CD14-positive monocyte (primary cell): Measurements from ENCODE around the gene RPL7A. TPM values are rescaled to one million over a fixed set of nuclear protein-coding genes. Genes with fewer than 3 reads are reported as not detected.
A peak's percentile ranks its signal among the peaks of the same experiment; 100 is the strongest.

Experiments used
- DNase-seq, 3 donors: peaks; one replicate each; pipeline ENCODE4 v3.0.0-alpha.2; 2011 to 2022
- H2AFZ ChIP-seq: 2 replicates; pipeline ENCODE4 v1.6.0; 2012; ENCODE audit warnings: mild to moderate bottlenecking, low read depth, low read length, inconsistent platforms; ENCODE audit not compliant: insufficient read depth, poor library complexity, severe bottlenecking
- H3K27ac ChIP-seq, 2 donors: 1 replicate in 1 of 2; 2 replicates in 1 of 2; pipeline ENCODE4 v1.5.1; 2012 to 2013; ENCODE audit warnings: low read length in 2 of 2, control low read depth in 1 of 2, inconsistent platforms in 1 of 2, low read depth in 1 of 2, mild to moderate bottlenecking in 1 of 2
- H3K27me3 ChIP-seq, 2 donors: one replicate each; pipeline versions ENCODE4 v1.6.0 to v1.6.1; 2011 to 2013; ENCODE audit warnings: low read length in 2 of 2; ENCODE audit not compliant: control insufficient read depth in 2 of 2, insufficient read depth in 2 of 2
- H3K36me3 ChIP-seq, 2 donors: replicated peaks in 1 of 2; 1 replicate in 1 of 2; 2 replicates in 1 of 2; pipeline versions ENCODE4 v1.5.1 to v1.6.1; 2012 to 2013; ENCODE audit warnings: low read length in 2 of 2, control low read depth in 1 of 2, inconsistent platforms in 1 of 2, mild to moderate bottlenecking in 1 of 2; ENCODE audit not compliant: insufficient read depth in 2 of 2, control insufficient read depth in 1 of 2
- H3K4me1 ChIP-seq, 2 donors: 1 replicate in 1 of 2; 2 replicates in 1 of 2; pipeline versions ENCODE4 v1.5.1 to v1.6.1; 2012 to 2013; ENCODE audit warnings: low read length in 2 of 2, control low read depth in 1 of 2, inconsistent platforms in 1 of 2, mild to moderate bottlenecking in 1 of 2, moderate library complexity in 1 of 2; ENCODE audit not compliant: insufficient read depth in 2 of 2, control insufficient read depth in 1 of 2
- H3K4me2 ChIP-seq: replicated peaks from 2 replicates; pipeline ENCODE3; 2012; ENCODE audit warnings: low read length, moderate library complexity, mild to moderate bottlenecking; ENCODE audit not compliant: poor library complexity, severe bottlenecking; ENCODE audit errors: extremely low read depth
- H3K4me3 ChIP-seq, 3 experiments: fragments of 200-600 bp in 1 of 3; sonication (generic) in 1 of 3; replicated peaks in 1 of 3; 1 replicate in 2 of 3; 2 replicates in 1 of 3; pipeline ENCODE4 v1.5.1; 2011 to 2013; ENCODE audit warnings: low read length in 3 of 3, mild to moderate bottlenecking in 3 of 3, control low read depth in 2 of 3, low read depth in 2 of 3, inconsistent platforms in 1 of 3, moderate library complexity in 1 of 3
- H3K79me2 ChIP-seq: 2 replicates; pipeline ENCODE4 v1.6.0; 2012; ENCODE audit warnings: mild to moderate bottlenecking, control low read depth, inconsistent platforms, low read length, moderate library complexity; ENCODE audit not compliant: insufficient read depth
- H3K9ac ChIP-seq: 2 replicates; pipeline ENCODE4 v1.6.0; 2017; ENCODE audit warnings: low read length, mild to moderate bottlenecking; ENCODE audit not compliant: insufficient read depth, poor library complexity, severe bottlenecking
- H3K9me3 ChIP-seq, 2 donors: replicated peaks in 1 of 2; 1 replicate in 1 of 2; 2 replicates in 1 of 2; pipeline versions ENCODE4 v1.5.1 to v1.6.1; 2012 to 2013; ENCODE audit warnings: low read length in 2 of 2, control low read depth in 1 of 2; ENCODE audit not compliant: control insufficient read depth in 1 of 2, insufficient read depth in 1 of 2
- H4K20me1 ChIP-seq: 2 replicates; pipeline ENCODE4 v1.6.0; 2012; ENCODE audit warnings: mild to moderate bottlenecking, low read length, control low read depth, moderate library complexity; ENCODE audit not compliant: insufficient read depth
- H3K27ac Mint-ChIP-seq, 7 donors: one replicate each; pipeline ENCODE4 v1.8.0; 2020; ENCODE audit warnings: mild to moderate bottlenecking in 7 of 7, mixed read lengths in 7 of 7, moderate library complexity in 6 of 7, inconsistent platforms in 2 of 7
- H3K27me3 Mint-ChIP-seq, 3 donors: one replicate each; pipeline ENCODE4 v1.8.0; 2021 to 2022; ENCODE audit warnings: low read depth in 3 of 3, mild to moderate bottlenecking in 3 of 3, mixed read lengths in 3 of 3, moderate library complexity in 3 of 3, inconsistent platforms in 1 of 3
- H3K36me3 Mint-ChIP-seq, 2 donors: one replicate each; pipeline ENCODE4 v1.8.0; 2020; ENCODE audit warnings: mixed read lengths in 2 of 2, inconsistent platforms in 1 of 2, mild to moderate bottlenecking in 1 of 2
- H3K4me1 Mint-ChIP-seq: one replicate; pipeline ENCODE4 v1.8.0; 2020; ENCODE audit warnings: mild to moderate bottlenecking, mixed read lengths
- H3K4me3 Mint-ChIP-seq, 2 donors: one replicate each; pipeline ENCODE4 v1.8.0; 2020; ENCODE audit warnings: mild to moderate bottlenecking in 2 of 2, mixed read lengths in 2 of 2, moderate library complexity in 1 of 2
- H3K9me3 Mint-ChIP-seq, 7 donors: one replicate each; pipeline ENCODE4 v1.8.0; 2020 to 2022; ENCODE audit warnings: mixed read lengths in 7 of 7, mild to moderate bottlenecking in 6 of 7, moderate library complexity in 6 of 7, inconsistent platforms in 2 of 7
- WGBS: methylation state at CpG from one replicate; pipeline ENCODE4 v1.1.5; 2013; ENCODE audit warnings: missing lambda C conversion rate; ENCODE audit not compliant: insufficient coverage; 5-methylcytosine and 5-hydroxymethylcytosine counted together
- intact Hi-C, 2 donors: fragments of 100-400 bp; cut with micrococcal nuclease; formaldehyde crosslinking; loops; one replicate each; pipeline versions ENCODE4 v1.15.0 to v1.15.1; 2023
- polyA plus RNA-seq, 3 donors: library from polyadenylated mRNA; depleted of rRNA in 1 of 3; unstranded in 2 of 3; stranded (reverse) in 1 of 3; fragments of 300-500 nt in 2 of 3; fragments of >200 nt in 1 of 3; fragmentation: Illumina TruSeq in 2 of 3; gene quantifications; 1 replicate in 2 of 3; 2 replicates in 1 of 3; pipeline ENCODE4 v1.2.3, GENCODE V29; 2012 to 2021
- TF ChIP-seq, protein P1 (sequence below): fragments of 200-600 bp; IDR thresholded peaks from one replicate; pipeline ENCODE4 v1.8.0; 2022; ENCODE audit warnings: antibody characterized with exemption, mild to moderate bottlenecking

Gene RPL7A
- polyA plus RNA-seq, 3 donors = 390 to 2,322 (median 437) TPM

DNA sequence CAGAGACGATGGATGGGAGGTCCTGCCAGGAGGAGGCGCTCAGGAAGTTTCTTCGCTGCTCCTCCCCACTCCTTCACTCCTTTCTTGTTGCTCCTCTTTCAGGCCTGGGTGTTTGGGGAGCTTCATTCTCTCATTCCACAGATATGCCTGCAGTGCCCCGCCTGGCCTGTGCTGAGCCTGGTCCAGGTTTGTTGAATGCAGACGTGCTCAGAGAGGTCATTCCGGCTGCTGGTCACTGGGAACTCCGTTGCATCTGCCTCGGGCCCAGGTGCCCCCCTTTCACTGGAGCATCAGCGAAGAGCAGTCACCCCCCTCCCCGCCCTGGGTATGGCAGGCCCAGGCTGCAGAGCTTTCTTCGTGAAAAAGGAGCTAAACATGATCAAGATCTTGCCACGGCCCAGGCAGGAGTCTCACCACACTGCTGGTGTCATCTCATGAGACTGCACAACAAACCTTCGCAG, 27.6 kb upstream of the RPL7A start:
- H3K36me3 ChIP-seq = no peaks in the 10 kb centered on the region
- no peak overlapping the region for H3K27ac ChIP-seq
- H3K9me3 Mint-ChIP-seq = peaks cover 0 to 4% (median 0%) of the 10 kb centered on the region in 7 donors
- no peak overlapping the region for H3K4me2 ChIP-seq
- no peaks in the 10 kb centered on the region for H3K9me3 ChIP-seq
- 90% methylated on average over 8 of the region's 13 CpGs for whole genome bisulfite sequencing
- H4K20me1 ChIP-seq = no peaks in the 10 kb centered on the region
- no peaks in the 10 kb centered on the region for H3K79me2 ChIP-seq
- H3K36me3 Mint-ChIP-seq = no peaks in the 10 kb centered on the region
- H3K27me3 ChIP-seq = no peaks in the 10 kb centered on the region
- H3K4me1 Mint-ChIP-seq = peaks cover 5% of the 10 kb centered on the region
- H2AFZ ChIP-seq = no peak overlapping the region
- no peak overlapping the region for H3K9ac ChIP-seq
- DNase-seq = no peak
- peaks cover 5 to 18% (median 7%) of the 10 kb centered on the region in 3 donors for H3K27me3 Mint-ChIP-seq
- H3K27ac Mint-ChIP-seq = peak overlapping the region in 2 of 7 donors; percentile 5 to 43
- H3K4me1 ChIP-seq = no peaks in the 10 kb centered on the region
- no peak overlapping the region for H3K4me3 ChIP-seq
- TF ChIP-seq, protein P1, sequence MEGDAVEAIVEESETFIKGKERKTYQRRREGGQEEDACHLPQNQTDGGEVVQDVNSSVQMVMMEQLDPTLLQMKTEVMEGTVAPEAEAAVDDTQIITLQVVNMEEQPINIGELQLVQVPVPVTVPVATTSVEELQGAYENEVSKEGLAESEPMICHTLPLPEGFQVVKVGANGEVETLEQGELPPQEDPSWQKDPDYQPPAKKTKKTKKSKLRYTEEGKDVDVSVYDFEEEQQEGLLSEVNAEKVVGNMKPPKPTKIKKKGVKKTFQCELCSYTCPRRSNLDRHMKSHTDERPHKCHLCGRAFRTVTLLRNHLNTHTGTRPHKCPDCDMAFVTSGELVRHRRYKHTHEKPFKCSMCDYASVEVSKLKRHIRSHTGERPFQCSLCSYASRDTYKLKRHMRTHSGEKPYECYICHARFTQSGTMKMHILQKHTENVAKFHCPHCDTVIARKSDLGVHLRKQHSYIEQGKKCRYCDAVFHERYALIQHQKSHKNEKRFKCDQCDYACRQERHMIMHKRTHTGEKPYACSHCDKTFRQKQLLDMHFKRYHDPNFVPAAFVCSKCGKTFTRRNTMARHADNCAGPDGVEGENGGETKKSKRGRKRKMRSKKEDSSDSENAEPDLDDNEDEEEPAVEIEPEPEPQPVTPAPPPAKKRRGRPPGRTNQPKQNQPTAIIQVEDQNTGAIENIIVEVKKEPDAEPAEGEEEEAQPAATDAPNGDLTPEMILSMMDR = no peak
- intact Hi-C loops = no loop called here
- no peak overlapping the region for H3K4me3 Mint-ChIP-seq

DNA sequence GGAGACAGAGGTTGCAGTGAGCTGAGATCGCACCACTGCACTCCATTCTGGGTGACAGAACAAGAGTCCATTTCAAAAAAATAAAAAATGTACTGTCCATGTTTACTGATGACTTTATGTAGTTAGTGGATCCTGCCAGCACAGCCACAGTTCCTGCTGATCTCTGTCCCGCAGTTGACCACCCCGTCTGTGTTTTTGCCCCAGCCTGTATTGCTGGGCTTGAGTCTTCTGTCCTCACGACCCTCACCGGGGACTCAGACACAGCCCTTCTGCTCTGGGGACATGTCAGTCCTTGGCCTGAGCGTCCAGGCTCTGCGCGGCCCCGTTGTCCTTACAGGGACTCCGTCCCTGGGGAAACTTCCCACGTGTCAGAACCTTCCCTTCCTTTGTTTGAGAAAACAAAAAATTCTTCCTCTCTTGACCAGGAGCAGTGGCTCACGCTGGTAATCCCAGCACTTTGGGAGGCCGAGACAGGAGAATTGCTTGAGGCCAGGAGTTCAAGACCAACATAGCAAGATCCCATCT, 26.5 kb upstream of the RPL7A start:
- Histone ChIP-seq H3K9me3 (no peaks in the 10 kb centered on the region), H4K20me1 (no peaks in the 10 kb centered on the region), H3K27me3 (no peaks in the 10 kb centered on the region), H3K27ac (no peak overlapping the region), H3K4me2 (no peak overlapping the region), H2AFZ (no peak overlapping the region), H3K4me1 (no peaks in the 10 kb centered on the region), H3K9ac (no peak overlapping the region), H3K4me3 (no peak overlapping the region), H3K36me3 (no peaks in the 10 kb centered on the region), H3K79me2 (no peaks in the 10 kb centered on the region)
- Mint-ChIP-seq H3K4me3 (no peak overlapping the region), H3K4me1 (peaks cover 5% of the 10 kb centered on the region), H3K36me3 (no peaks in the 10 kb centered on the region), H3K9me3 (peaks cover 0 to 4% (median 0%) of the 10 kb centered on the region in 7 donors), H3K27me3 (peaks cover 5 to 18% (median 7%) of the 10 kb centered on the region in 3 donors), H3K27ac (no peak overlapping the region)
- TF ChIP-seq, protein P1 = no peak
- no peak for DNase-seq
- 96% methylated on average over 10 of the region's 13 CpGs for WGBS
- intact Hi-C loops = no loop called here
